Thyroid gland (tissue), 4 donors: ENCODE data around the gene RETN.

Experiments
- CTCF ChIP-seq, 6 experiments: fragments of 200-600 bp in 3 of 6; fragments of 450-650 bp in 3 of 6; sonication (generic) in 3 of 6; IDR thresholded peaks; one replicate each; pipeline ENCODE4 v1.5.1; 2016 to 2019; ENCODE audit warnings: antibody characterized with exemption in 6 of 6, mild to moderate bottlenecking in 2 of 6, inconsistent platforms in 1 of 6, moderate library complexity in 1 of 6
- POLR2A ChIP-seq, 2 donors: fragments of 450-650 bp; IDR thresholded peaks; one replicate each; pipeline ENCODE4 v1.6.1; 2017; ENCODE audit warnings: antibody characterized with exemption in 2 of 2, mild to moderate bottlenecking in 2 of 2, moderate library complexity in 1 of 2

GRCh38 chr19:7705387-7706187 is 36.7 kb downstream of the RETN start:
- no peak for TF ChIP-seq CTCF (IDR thresholded peaks at IDR 0.05)
- no peak for TF ChIP-seq POLR2A (IDR thresholded peaks at IDR 0.05)
